Epithelial cell of esophagus (primary cell): ENCODE results near the gene ZC3H12D.

Experiments
- DNase-seq: peaks from one replicate; pipeline ENCODE4 v3.0.0; 2010; ENCODE audit warnings: low read depth
- H3K4me3 ChIP-seq: 2 replicates; pipeline ENCODE4 v1.5.1; 2011; ENCODE audit warnings: mild to moderate bottlenecking, low read length, control low read depth
- TF ChIP-seq, protein P1 (sequence below): IDR thresholded peaks from 2 replicates; pipeline ENCODE4 v1.5.1; 2011; ENCODE audit warnings: low read depth, mild to moderate bottlenecking, low read length, control low read depth, inconsistent platforms; ENCODE audit not compliant: insufficient read depth; ENCODE audit errors: missing control alignments

The ZC3H12D gene

DNA sequence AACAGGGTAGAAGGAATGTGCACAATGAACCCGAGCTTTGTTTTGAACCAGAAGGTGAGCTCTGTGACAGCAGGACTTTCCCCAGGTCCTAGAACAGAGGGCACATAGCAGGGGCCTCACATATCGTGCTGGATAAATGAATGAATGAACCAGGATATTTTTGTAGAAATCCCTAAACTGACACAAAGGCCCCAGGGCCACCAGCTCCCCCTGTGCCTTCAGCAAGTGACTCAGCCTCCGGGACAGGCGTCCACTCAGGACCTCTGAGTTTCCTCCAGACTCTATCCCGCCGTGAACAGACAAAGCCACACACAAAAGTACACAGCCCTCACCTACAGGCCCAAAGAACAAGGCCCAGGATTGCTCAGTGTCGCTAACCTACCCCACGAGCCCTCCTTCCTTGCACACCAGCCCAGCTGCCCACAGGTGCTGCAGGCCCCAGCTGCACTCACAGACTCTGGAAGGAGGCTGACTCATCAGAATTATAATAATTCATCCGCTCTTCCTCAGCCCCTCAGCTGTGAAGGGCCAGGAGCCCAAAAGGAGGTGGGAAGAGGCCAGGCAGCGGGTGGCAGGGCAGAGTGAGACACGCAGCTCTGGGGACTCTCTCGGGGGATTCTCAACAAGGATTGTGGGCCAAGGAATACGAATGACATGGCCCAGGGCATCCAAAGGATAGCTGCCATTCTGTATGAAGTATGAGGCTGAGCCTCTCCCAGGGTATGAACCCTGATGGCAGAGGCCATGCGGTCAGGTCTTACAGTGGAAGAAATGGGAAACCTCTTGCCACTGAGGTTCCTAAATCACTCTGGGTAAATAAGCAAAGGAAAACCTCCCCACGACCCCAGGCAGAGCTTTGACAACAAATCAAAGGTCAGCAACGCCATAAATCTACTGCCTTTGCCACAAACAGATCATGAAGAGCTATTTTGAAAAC, 43.8 kb downstream of the ZC3H12D start:
- no peak for DNase-seq
- TF ChIP-seq, protein P1, sequence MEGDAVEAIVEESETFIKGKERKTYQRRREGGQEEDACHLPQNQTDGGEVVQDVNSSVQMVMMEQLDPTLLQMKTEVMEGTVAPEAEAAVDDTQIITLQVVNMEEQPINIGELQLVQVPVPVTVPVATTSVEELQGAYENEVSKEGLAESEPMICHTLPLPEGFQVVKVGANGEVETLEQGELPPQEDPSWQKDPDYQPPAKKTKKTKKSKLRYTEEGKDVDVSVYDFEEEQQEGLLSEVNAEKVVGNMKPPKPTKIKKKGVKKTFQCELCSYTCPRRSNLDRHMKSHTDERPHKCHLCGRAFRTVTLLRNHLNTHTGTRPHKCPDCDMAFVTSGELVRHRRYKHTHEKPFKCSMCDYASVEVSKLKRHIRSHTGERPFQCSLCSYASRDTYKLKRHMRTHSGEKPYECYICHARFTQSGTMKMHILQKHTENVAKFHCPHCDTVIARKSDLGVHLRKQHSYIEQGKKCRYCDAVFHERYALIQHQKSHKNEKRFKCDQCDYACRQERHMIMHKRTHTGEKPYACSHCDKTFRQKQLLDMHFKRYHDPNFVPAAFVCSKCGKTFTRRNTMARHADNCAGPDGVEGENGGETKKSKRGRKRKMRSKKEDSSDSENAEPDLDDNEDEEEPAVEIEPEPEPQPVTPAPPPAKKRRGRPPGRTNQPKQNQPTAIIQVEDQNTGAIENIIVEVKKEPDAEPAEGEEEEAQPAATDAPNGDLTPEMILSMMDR = no peak
- H3K4me3 ChIP-seq = no peak overlapping the region

DNA sequence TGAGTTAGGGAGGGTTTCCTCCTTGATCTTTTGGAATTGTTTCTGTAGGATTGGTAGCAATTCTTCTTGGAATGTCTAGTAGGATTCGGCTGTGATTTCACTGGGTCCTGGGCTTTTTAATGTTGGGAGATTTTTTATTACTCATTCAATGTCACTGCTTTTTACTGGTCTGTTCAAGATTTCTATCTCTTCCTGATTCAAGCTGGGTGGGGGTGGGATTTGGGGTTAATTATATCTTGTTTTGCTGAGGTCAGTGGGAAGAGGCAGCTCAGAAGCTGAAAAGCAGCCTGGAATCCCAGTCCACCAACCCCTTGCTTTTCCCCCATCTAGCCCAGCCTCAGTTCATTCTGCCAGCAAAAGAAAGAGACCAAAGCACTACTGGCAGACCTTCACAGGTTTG, 45.2 kb downstream of the ZC3H12D start:
- H3K4me3 ChIP-seq = no peak overlapping the region
- DNase-seq = no peak
- TF ChIP-seq, protein P1 = no peak

DNA sequence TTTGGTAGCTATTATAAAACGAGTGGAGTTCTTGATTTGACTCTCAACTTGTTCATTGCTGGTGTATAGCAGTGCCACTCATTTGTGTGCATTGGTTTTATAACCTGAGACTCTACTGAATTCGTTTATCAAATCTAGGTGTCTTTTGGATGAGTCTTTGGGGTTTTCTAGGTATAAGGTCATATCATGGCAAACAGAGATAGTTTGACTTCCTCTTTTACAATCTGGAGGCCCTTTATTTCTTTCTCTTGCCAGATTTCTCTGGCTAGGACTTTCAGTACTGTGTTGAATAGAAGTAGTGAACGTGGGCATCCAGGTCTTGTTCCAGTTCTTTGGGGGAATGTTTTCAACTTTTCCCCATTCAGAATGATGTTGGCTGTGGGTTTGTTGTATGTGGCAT, 46.0 kb downstream of the ZC3H12D start:
- H3K4me3 ChIP-seq = no peak overlapping the region
- DNase-seq = no peak
- TF ChIP-seq, protein P1 = no peak

DNA sequence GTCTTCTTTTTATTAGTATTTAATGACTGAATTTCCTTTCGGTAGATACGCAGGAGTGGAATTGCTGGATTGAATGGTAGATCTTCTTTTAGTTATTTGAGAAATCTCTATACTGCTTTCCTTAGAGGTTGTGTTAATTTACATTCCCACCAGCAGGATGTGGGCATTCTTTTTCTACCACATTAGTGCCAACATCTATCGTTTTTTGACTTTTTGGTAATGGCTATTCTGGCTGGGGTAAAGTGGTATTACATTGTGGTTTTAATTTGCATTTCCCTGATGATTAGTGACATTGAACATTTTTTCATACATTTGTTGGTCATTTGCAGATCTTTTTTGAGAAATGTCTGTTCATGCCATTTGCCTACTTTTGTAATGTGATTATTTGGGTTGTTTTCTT, 47.6 kb downstream of the ZC3H12D start:
- no peak for DNase-seq
- TF ChIP-seq, protein P1 = no peak
- no peak overlapping the region for H3K4me3 ChIP-seq

DNA sequence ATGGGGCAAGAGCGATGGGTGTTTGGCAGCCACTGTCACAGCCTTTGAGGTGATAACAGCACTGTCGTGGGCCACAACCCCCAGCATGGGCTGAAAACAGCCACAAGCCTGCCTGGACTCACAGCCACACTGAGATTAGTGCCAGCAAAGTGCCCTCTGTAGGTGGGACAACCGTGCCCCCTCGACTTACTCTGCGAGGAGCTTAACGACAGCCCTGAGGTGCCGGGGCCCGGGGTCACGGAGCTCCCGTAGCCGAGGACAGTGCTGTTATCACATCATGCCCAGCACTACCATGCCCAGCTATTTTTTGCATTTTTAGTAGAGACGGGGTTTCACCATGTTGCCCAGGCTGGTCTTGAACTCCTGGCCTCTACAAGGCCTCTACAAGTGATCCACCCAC, 48.2 kb downstream of the ZC3H12D start:
- H3K4me3 ChIP-seq = no peak overlapping the region
- no peak for DNase-seq
- TF ChIP-seq, protein P1 = no peak

DNA sequence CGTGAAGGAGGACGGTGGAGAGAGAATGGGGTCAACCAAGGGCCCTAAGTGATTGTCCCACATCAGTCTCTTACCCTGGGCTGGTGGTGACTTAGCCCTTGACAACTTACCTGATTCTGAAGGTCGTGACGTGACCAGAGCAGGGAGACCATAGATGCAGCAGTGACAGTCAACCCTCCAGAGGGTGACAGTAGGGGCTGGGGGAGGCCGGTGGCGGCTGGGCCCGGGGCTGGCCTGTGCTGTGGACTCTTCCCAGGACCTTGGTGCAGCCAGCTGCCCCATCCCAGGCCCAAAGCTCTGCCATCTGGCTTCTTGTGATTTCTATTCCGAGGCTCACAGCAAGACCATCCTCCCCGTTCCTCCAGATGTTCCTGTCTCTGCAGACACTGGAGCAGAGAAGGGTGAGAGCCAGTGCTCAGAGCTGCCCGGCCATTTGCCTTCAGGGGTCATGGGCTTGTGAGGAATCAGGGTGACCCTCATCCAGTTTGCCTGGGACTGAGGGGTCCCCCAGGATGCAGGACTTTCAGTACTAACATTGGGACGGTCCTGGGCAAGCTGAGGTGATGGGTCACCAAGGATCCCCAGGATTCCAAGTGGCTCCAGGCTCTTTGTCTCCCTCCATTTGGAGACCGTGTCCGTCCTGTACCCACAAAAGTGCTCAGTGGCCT, 48.8 kb downstream of the ZC3H12D start:
- TF ChIP-seq, protein P1 = no peak
- no peak overlapping the region for H3K4me3 ChIP-seq
- DNase-seq = no peak
